Mucosa of gallbladder (tissue), 1 donor: ENCODE measurements around the gene NCKIPSD. TPM values are rescaled to one million over a fixed set of nuclear protein-coding genes. Genes with fewer than 3 reads are reported as not detected.

Source experiments
- DNase-seq: peaks from one replicate; pipeline ENCODE4 v3.0.0-alpha.2; 2020; ENCODE audit warnings: low spot score
- total RNA-seq: library from RNA; stranded (reverse); gene quantifications from one replicate; pipeline ENCODE4 v1.2.1, GENCODE V29; 2021
- donor health status: DM: no; HTN: no; CAD: no.

The NCKIPSD gene
- total RNA-seq, 1 donor from 2014 or later, result 42.3 TPM

GRCh38 chr3:48647714-48648113 lies 38.0 kb downstream of the NCKIPSD start:
- no peak for DNase-seq

GRCh38 chr3:48644898-48645760 lies 40.6 kb downstream of the NCKIPSD start:
- no peak for DNase-seq

GRCh38 chr3:48642605-48643004 lies 43.1 kb downstream of the NCKIPSD start:
- no peak for DNase-seq

- DNase-seq, result no peak
Observed at GRCh38 chr3:48641396-48641795, 44.3 kb downstream of the NCKIPSD start.

GRCh38 chr3:48639944-48640606 lies 45.6 kb downstream of the NCKIPSD start:
- no peak for DNase-seq

- DNase-seq, result no peak
Observed at GRCh38 chr3:48637305-48637704, 48.4 kb downstream of the NCKIPSD start.

GRCh38 chr3:48636149-48636655 lies 49.5 kb downstream of the NCKIPSD start:
- no peak for DNase-seq

- DNase-seq, result peak; percentile 96
Observed at GRCh38 chr3:48635222-48636021, 50.3 kb downstream of the NCKIPSD start, which contains the start of gene SLC26A6. Gene SLC26A6 (minus strand): TSS chr3:48635461. CDS start chr3:48635393, 68 bp downstream.

- no peak for DNase-seq
Observed at GRCh38 chr3:48634661-48635221, 51.0 kb downstream of the NCKIPSD start.

GRCh38 chr3:48633743-48634142 lies 52.0 kb downstream of the NCKIPSD start:
- DNase-seq, result no peak

- no peak for DNase-seq
Observed at GRCh38 chr3:48633256-48633655, 52.5 kb downstream of the NCKIPSD start.

GRCh38 chr3:48631516-48632448 lies 53.9 kb downstream of the NCKIPSD start:
- DNase-seq, result no peak

- DNase-seq, result no peak
Observed at GRCh38 chr3:48630833-48631232, 54.9 kb downstream of the NCKIPSD start.

GRCh38 chr3:48630407-48630806 lies 55.3 kb downstream of the NCKIPSD start:
- no peak for DNase-seq

GRCh38 chr3:48629894-48630293 lies 55.8 kb downstream of the NCKIPSD start:
- DNase-seq, result no peak

GRCh38 chr3:48628277-48629017 lies 57.3 kb downstream of the NCKIPSD start:
- no peak for DNase-seq

- no peak for DNase-seq
Observed at GRCh38 chr3:48625600-48625999, 60.1 kb downstream of the NCKIPSD start.

GRCh38 chr3:48624767-48625166 lies 60.9 kb downstream of the NCKIPSD start:
- DNase-seq, result no peak

- DNase-seq, result no peak
Observed at GRCh38 chr3:48623851-48624547, 61.7 kb downstream of the NCKIPSD start.
